ENCODE measurements around the gene IFT27.

GRCh38 chr22:36731916-36732315 lies 44.0 kb downstream of the IFT27 start:
- TF ChIP-seq TAF1 (IDR thresholded peaks at IDR 0.05; ENCODE audit: low read depth) (no peak), CTCF (IDR thresholded peaks at IDR 0.05; ENCODE audit: poor library complexity, severe bottlenecking) (no peak), POLR2AphosphoS5 (IDR thresholded peaks at IDR 0.05) (no peak), EZH2 (IDR thresholded peaks at IDR 0.05; ENCODE audit: borderline replicate concordance, insufficient read depth, low read length, poor library complexity, severe bottlenecking) (no peak), REST (IDR thresholded peaks at IDR 0.05; ENCODE audit: borderline replicate concordance) (no peak), SMC3 (conservative IDR thresholded peaks at IDR 0.05; ENCODE audit: poor library complexity) (no peak), EP300 (conservative IDR thresholded peaks at IDR 0.05; ENCODE audit: poor library complexity, severe bottlenecking) (no peak)
